Measurements from ENCODE around the gene MDM2. TPM values are rescaled to one million over a fixed set of nuclear protein-coding genes. Genes with fewer than 3 reads are reported as not detected.

MDM2 gene
- total RNA-seq (2014; rRNA removed) = 43.0 and 86.4 TPM in 2 replicates
- Bru-seq, nascent RNA = percentile 88 among the genes with signal in this experiment
- BruChase-seq, experiment 1, labeled RNA remaining after a 6-hour chase = percentile 94 among the genes with signal in this experiment
- percentile 90 among the genes with signal in this experiment for BruChase-seq, experiment 2, labeled RNA remaining after a 2-hour chase
- long read RNA-seq, full-length matches to known transcripts = 10 of 19 reads
- long read RNA-seq, partial matches to known transcripts = 3 of 19 reads
- long read RNA-seq, other reads (novel, unspliced or antisense) = 6 of 19 reads

DNA sequence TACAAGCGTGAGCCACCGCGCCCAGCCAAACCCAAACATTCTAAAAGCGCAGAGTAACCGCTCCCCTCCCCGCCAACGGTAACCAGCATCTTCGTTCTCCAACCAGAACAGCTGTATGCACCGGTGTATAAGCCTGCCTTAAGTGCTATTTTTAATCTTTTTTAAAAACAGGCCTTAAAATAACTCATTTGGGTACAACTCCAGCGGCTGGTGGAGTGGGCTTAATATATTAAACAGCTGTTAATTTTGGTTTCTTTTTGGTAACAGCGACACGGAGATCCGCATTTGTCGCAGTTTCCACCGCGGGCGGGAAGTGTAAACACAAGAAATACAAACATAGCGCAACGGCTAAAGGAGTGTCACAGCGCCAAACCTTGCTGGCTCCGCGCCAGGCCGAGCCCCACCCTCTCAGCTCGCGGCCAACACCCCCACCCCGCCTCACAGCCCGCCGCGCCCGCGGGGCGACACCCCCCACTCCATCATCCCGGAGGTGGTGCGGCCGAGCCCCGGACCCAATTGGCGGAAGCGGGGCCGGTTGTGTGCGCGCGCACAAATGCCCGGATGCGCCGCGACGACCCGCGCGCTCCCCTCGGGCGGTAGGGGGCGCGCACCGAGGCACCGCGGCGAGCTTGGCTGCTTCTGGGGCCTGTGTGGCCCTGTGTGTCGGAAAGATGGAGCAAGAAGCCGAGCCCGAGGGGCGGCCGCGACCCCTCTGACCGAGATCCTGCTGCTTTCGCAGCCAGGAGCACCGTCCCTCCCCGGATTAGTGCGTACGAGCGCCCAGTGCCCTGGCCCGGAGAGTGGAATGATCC lies at the start of gene MDM2:
Gene MDM2, plus strand, starts transcription at position 602 of the 812 bp plus-strand sequence. CDS start 301 bp downstream, outside the sequence.
- Histone ChIP-seq H3K9ac (ENCODE audit: low read length) (peak within 1 kb of the TSS; percentile 99), H3K27ac (ENCODE audit: low read length) (peak within 1 kb of the TSS; percentile 95), H3K79me2 (ENCODE audit: low read length) (peaks cover 39% of the 10 kb centered on the region), H3K27me3 (ENCODE audit: low read length) (no peaks in the 10 kb centered on the region), H3K9me3 (ENCODE audit: low read length) (no peaks in the 10 kb centered on the region), H3K4me2 (ENCODE audit: low read length) (peak within 1 kb of the TSS; percentile 96), H4K20me1 (ENCODE audit: low read length) (peaks cover 17% of the 10 kb centered on the region; the same call in 1 of the 2 replicates), H2AFZ (ENCODE audit: low read length) (peak within 1 kb of the TSS; percentile 79), H3K4me3 (ENCODE audit: low read length) (peak within 1 kb of the TSS; percentile 81), H3K4me1 (ENCODE audit: insufficient read depth, low read length) (peaks cover 15% of the 10 kb centered on the region), H3K36me3 (ENCODE audit: low read depth, low read length) (peaks cover 14% of the 10 kb centered on the region), H3F3A (ENCODE audit: low read length, unreplicated experiment) (no peaks in the 10 kb centered on the region), H3K9me2 (replicated peaks; ENCODE audit: low read length) (no peaks in the 10 kb centered on the region)
- DNase-seq = peak; percentile 93
- intact Hi-C loops (cut with micrococcal nuclease) = loop anchor here (1.0 to 5.0 kb wide), 2 partner anchors 61 to 195 kb away; partner anchors contain the start of genes RAP1B and SLC35E3
- no peak for TF ChIP-seq EZH2phosphoT487 (IDR thresholded peaks at IDR 0.05; ENCODE audit: borderline replicate concordance, low read length)
- no peak for TF ChIP-seq EZH2 (IDR thresholded peaks at IDR 0.05; ENCODE audit: low read length, unreplicated experiment)
- TF ChIP-seq, protein P1, sequence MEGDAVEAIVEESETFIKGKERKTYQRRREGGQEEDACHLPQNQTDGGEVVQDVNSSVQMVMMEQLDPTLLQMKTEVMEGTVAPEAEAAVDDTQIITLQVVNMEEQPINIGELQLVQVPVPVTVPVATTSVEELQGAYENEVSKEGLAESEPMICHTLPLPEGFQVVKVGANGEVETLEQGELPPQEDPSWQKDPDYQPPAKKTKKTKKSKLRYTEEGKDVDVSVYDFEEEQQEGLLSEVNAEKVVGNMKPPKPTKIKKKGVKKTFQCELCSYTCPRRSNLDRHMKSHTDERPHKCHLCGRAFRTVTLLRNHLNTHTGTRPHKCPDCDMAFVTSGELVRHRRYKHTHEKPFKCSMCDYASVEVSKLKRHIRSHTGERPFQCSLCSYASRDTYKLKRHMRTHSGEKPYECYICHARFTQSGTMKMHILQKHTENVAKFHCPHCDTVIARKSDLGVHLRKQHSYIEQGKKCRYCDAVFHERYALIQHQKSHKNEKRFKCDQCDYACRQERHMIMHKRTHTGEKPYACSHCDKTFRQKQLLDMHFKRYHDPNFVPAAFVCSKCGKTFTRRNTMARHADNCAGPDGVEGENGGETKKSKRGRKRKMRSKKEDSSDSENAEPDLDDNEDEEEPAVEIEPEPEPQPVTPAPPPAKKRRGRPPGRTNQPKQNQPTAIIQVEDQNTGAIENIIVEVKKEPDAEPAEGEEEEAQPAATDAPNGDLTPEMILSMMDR (conservative IDR thresholded peaks at IDR 0.05; ENCODE audit: low read depth, low read length) = peak; percentile 64; the same call in 1 of the 2 replicates
- ChIA-PET CTCF (interaction anchor here (1.0 to 1.2 kb wide), 2 partner anchors 22 to 62 kb away, joined by 3 to 4 read pairs; partner anchors contain the start of gene SLC35E3), POLR2A (ENCODE audit: unreplicated experiment) (interaction anchor here (0.7 kb wide), 1 partner anchor 372 kb away, joined by 3 read pairs; no protein-coding TSS in a partner anchor)
- no TSS peak for BruUV-seq (replicated peaks)
- peak; percentile 82 for ATAC-seq

DNA sequence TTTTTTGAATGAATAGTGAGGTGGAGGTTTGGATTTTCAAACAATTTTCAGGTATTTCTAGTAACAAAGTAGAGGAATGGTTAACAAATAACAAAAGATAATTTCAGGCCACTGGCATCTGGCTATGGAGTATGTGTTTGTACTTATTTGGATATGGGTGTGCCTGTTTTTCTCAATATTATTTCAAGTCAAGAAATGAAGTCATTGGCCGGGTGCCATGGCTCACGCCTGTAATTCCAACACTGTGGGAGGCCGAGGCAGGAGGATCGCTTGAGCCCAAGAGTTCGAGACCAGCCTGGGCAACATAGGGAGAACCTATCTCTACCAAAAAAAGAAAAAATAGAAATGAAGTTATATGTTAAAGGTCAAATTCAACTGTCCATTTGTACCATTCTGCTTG lies 48.1 kb upstream of the MDM2 start:
- ATAC-seq (no peak), DNase-seq (no peak)
- Histone ChIP-seq H3K9me3 (ENCODE audit: low read length) (no peaks in the 10 kb centered on the region), H4K20me1 (ENCODE audit: low read length) (no peaks in the 10 kb centered on the region), H3K36me3 (ENCODE audit: low read depth, low read length) (peaks cover 7% of the 10 kb centered on the region; the same call in 1 of the 2 replicates), H3K27me3 (ENCODE audit: low read length) (no peaks in the 10 kb centered on the region), H2AFZ (ENCODE audit: low read length) (no peak overlapping the region), H3F3A (ENCODE audit: low read length, unreplicated experiment) (no peaks in the 10 kb centered on the region), H3K4me2 (ENCODE audit: low read length) (no peak overlapping the region), H3K27ac (ENCODE audit: low read length) (no peak overlapping the region), H3K79me2 (ENCODE audit: low read length) (no peaks in the 10 kb centered on the region), H3K4me1 (ENCODE audit: insufficient read depth, low read length) (no peaks in the 10 kb centered on the region), H3K9ac (ENCODE audit: low read length) (no peak overlapping the region), H3K9me2 (replicated peaks; ENCODE audit: low read length) (no peaks in the 10 kb centered on the region), H3K4me3 (ENCODE audit: low read length) (no peak overlapping the region)
- ChIA-PET CTCF (no interaction called here), POLR2A (ENCODE audit: unreplicated experiment) (no interaction called here)
- intact Hi-C loops (cut with micrococcal nuclease) = no loop called here
- BruUV-seq (replicated peaks) = no TSS peak
- TF ChIP-seq EZH2 (IDR thresholded peaks at IDR 0.05; ENCODE audit: low read length, unreplicated experiment) (no peak), EZH2phosphoT487 (IDR thresholded peaks at IDR 0.05; ENCODE audit: borderline replicate concordance, low read length) (no peak)
- TF ChIP-seq, protein P1 (conservative IDR thresholded peaks at IDR 0.05; ENCODE audit: low read depth, low read length) = no peak

Data from PC-3 (cell line).